HG03571 (cell line): ENCODE measurements around the gene HCK.

Experiments used
- ATAC-seq: cut with Tn5 transposase; IDR thresholded peaks from one replicate; pipeline ENCODE4 v1.9.1; 2021; ENCODE audit not compliant: unreplicated experiment

The HCK gene

DNA sequence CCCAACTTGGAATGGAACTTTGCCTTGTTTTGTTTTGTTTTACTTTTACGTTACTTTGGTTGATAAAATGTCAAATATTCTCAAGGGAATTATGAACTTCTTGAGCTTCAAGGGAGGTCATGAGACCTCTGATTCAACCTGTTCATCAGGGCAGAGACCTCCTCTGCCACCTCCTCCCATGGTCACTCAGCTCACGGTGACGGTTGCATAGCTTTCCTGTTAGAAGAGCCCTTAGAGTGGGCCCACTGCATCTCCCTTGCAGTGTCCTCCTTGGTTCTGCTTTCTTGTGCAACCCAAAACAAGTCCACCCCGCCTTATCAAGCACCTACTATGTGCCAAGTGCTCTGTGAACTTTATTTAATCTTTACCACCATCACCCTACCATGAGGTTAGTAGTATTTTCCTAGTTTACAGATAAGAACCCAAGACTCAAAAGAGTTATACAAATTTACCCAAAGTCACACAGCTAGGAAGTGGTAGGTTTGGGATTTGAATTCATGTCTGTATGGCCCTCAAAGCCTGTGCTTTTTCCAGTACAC is 72.9 kb downstream of the HCK start:
- no peak for ATAC-seq

DNA sequence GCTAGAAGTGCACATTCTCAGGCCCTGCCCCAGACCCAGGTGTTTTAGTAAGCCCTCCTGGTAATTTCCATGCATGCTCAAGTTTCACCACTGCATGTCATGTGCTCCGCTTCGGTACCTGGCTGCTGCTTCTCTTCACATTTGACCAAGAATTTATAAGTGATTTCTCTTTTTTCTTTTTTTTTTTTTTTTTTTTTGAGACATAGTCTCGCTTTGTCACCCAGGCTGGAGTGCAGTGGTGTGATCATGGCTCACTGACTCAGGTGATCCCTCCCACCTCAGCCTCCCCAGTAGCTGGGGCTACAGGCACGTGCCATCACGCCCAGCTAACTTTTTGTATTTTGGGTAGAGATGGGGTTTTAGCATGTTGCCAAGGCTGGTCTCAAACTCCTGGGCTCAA is 73.5 kb downstream of the HCK start:
- ATAC-seq: no peak

DNA sequence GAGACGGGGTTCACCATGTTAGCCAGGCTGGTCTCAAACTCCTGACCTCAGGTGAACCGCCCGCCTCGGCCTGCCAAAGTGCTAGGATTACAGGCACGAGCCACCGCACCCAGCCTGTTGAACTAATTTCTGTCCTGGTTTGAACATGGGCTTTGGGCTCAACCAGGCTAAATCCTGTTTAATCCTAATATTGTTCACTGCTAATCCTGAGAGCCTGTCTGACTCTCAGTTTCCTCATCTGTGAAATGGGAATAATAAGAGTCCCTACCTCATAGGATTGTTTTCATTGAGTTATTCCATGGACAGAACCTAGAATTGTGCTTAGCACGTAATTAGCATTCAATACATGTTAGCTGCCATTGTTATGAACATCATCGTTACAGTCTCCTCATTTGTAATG is 74.9 kb downstream of the HCK start:
- no peak for ATAC-seq

DNA sequence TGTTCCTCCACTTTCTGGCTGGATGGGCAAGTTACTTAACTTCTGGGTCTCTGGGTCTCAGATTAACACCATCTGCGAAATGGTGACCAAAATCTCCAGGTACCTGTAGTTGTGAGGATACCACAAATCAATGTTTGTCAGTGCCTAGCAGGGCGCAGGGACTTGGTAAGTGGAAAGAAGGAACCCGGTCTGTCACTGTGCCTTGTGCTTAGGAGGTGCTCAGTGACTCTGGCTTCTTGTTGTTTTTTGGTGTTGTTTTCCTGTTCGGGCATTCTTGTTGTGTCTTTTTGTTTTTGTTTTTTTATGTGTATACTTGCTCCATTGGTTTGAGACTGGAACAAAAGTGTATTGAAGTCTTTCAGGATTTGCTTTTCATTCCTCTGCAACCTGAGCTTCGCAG is 75.3 kb downstream of the HCK start:
- no peak for ATAC-seq

DNA sequence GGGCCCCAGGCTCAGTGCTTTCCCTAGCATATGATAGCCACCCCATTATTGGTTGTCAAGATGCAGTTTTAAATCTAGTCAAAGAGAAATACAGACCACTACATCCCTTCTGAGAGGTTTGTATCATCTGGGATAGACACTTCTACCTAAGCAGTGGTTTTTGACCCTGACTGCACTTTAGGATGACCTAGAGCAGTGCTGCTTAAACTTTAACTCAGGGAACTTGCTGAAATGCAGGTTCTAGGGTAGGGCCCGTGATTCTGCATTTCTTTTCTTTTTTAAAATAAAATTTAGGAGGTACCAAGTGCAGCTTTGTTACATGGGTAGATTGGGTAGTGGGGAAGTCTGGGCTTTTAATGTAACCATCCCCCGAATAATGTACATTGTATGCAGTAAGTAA is 76.1 kb downstream of the HCK start:
- ATAC-seq: no peak

DNA sequence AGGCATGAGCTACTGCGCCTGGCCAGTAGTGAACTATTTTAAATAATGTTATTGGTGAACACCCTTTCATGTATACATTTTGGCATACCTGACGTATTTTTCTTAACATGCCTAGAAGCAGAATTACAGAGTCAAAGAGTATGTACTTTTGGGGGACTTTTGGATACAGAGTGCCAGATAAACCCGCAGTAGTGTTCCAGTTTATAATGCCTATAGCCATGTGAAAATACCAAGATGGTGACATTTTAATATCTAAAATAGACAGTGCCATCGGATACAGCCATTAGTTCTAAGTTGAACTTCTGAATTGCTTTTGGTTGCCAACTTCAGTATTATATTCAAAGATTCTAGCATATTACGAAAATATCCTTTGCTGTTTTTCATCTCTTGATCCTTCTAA is 77.8 kb downstream of the HCK start:
- ATAC-seq: no peak

DNA sequence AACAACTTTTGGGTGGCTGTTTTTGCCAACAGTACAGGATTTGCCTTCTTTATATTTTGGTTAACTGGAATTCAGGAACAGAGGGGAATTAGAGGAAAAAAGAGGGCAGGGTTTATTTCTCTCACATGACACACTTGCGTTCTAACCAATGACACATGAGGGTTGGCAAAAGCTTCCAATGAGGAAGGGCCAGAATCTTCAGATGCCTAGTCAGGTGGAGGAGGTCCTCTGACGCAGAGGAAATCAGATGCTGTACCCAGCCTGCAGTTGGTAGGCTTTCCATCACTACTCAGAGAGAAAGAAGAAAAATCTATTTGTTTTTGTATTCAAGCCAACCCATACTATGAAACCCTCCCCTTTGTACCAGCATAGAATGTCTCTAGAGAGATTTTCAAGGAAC is 78.3 kb downstream of the HCK start:
- ATAC-seq: no peak

DNA sequence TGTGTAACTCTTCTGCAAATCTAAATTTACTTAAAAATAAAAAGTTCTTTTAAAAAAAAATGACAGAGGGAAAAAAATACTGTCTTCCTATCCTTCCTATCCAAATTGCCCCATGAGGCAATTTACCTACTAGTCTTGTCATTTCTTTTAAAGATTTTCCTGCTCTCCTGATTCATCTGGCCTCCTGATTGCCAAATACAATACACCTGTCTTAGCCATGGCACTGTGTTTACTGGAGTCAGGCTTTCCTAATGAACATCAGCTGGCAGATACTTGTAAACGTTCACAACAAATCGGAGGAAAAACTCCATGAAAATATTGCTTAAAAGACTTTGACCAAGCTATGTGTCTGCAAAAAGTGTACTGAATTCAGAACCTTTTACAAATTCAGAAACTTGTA is 78.9 kb downstream of the HCK start:
- ATAC-seq: no peak

DNA sequence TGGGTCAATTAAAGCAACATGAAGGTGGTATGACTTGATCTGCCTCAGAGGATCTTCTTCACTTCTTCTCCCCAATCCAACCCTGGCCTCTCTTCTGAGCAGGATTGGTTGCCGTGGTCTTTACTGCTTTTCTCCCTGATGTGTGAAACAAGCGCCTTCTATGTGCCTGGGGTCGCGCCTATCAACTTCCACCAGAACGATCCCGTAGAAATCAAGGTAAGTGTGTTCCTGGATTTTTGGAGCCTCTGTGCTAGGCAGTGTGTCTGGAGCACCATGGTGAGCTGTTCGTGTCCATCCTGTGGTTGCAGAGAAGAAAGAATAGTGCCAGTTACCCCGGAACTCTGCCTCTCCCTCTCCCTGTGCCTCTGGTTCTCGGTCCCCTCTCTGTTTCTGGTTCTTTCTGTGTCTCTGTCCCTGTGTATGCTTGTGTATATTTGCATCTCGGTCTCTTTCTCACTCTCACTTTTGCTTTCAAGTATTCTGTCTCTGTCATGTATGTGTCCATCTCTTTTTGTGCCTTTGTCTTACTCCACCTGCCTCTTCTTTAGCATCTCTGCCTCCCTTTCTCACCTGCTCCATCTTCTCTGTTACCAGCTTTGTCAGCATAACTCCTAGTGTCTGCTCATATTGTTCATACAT is 81.0 kb downstream of the HCK start:
- ATAC-seq: peak; percentile 66

DNA sequence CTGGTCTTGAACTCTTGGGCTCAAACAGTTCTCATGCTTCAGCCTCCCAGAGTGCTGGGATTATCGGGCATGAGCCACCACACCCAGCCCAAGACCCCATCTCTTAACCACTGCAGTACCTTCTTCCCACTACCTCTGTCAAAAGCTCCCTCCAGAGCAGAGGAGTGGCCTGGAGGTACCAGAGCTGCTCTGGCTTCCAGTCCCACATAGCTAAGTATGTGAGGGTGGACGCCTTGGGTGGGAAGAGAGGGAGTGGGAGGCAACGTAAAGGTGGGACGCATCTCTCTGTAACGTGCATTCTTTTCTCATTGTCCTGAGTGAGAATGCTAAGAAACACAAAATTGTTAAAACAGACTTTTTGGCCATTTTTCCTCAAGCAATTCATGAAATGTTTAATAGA is 82.0 kb downstream of the HCK start:
- ATAC-seq: no peak

DNA sequence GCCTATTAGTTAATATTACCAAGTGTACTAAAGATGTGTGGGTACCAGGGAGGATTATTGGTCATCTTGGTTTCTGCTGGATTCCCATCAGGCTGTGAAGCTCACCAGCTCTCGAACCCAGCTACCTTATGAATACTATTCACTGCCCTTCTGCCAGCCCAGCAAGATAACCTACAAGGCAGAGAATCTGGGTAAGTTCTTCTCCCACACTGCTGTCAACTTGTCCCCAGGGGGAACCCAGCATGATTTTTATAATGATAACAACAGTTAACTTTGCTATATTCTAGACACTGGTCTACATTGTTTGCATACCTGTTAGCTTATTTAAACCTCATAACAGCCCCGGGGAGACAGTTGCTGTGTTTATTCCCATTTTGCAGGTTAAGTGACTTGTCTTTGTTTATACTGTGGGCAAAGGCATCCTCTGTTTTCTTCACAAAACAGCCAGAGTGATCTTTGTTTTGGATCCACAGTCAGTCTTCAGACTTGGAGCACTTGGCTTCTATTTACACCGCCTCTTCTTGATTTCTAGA is 84.0 kb downstream of the HCK start:
- ATAC-seq: no peak

DNA sequence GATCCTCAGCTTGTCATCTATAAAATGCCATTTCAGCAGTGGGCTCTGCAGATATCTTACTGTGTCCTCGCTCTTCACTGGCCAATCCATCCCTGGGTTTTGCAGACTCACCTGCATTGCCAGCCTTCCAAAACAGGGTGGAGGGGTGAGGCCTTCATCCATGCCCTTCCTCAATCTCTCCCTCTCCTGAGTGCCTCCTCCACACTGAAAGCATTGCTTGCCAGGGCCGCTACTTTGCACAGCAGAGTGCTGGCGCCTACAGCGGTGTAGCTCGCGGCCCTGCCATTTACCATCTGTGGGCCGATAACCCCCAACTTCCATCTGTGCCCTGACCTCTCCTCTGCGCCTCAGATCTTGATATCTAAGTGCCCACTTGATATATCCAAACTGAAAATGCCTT is 86.9 kb downstream of the HCK start:
- ATAC-seq: no peak

DNA sequence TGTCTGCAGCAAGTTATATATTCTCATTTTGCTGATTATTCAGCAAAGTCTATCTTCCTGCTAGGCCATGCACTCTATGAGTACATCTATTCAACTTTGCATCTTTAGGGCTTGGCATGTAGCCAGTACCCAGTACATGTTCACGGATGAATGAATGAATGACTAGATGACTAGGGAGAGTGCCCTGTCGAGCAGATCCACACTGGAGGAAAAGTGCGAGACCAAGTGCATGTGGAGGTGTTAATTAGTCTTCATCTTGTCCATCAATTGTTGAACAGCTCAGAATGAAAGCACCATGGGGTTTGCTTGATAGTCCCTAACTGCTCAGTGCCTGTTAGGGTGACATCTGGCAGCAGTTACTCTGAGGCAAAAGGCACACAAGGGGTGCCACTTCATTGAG is 87.9 kb downstream of the HCK start:
- ATAC-seq: no peak

DNA sequence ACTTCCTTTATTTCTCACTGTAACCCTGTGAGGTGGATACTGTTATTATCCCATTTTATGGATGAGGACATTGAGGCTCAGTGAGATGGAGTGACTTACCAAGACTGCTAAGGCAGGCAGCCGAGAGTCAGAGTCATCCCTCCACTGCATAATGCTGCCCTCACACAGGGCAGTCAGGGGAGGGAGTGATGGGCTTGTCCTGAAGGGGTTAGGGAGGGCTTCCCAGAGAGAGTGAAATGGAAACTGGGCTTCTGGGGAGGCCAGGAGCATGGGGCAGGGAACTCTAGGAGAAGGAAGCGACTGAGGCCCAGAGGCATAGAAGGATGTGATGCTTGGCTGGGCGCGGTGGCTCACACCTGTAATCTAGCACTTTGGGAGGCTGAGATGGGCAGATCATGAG is 88.6 kb downstream of the HCK start:
- no peak for ATAC-seq

DNA sequence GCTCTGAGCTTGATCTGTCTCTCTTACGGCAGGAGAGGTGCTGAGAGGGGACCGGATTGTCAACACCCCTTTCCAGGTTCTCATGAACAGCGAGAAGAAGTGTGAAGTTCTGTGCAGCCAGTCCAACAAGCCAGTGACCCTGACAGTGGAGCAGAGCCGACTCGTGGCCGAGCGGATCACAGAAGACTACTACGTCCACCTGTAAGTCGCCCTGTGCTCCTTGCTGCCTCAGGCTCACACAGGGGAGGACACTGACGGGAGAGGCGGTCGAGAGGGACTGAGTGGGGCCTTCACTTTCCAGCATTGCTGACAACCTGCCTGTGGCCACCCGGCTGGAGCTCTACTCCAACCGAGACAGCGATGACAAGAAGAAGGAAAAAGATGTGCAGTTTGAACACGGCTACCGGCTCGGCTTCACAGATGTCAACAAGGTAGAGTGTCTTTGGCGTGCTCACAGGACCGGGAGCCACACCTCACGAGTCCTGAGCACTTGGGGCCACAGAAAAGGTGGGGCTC is 89.5 kb downstream of the HCK start:
- ATAC-seq: no peak

DNA sequence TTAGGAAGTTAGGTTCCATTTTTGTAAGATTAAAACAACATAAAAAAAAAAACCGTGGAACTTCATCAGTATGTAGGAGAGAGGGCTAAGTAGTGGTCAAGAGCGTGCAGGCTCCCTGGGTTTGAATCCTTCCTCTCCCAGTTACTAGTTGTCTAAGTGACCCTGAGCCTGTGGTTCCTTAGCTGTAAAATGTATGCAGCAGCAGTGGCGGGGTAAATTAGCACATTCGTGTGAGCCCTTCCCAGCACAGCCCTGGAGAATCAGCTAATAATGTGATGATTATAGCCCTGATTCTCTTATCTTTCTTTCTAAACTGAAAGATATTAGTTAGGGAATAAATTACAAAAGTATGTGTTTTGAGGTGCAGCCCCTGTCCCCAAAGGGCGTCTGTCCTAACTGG is 90.0 kb downstream of the HCK start:
- no peak for ATAC-seq

DNA sequence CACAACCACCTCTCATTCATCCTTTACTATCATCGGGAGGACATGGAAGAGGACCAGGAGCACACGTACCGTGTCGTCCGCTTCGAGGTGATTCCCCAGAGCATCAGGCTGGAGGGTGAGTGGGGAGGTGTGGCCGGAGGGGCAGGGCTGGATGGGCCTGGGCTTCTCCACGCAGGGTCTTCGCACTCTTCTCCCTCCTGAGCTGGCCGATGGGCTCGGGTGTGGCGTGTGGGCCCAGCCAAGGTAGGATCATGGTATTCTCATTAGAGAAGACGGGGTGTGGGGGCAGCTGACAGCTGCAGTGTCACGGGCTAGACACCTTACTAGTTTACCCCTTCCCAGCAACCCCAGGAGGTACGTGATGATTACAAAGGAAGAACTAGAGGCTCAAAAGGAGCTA is 90.9 kb downstream of the HCK start:
- ATAC-seq: no peak

DNA sequence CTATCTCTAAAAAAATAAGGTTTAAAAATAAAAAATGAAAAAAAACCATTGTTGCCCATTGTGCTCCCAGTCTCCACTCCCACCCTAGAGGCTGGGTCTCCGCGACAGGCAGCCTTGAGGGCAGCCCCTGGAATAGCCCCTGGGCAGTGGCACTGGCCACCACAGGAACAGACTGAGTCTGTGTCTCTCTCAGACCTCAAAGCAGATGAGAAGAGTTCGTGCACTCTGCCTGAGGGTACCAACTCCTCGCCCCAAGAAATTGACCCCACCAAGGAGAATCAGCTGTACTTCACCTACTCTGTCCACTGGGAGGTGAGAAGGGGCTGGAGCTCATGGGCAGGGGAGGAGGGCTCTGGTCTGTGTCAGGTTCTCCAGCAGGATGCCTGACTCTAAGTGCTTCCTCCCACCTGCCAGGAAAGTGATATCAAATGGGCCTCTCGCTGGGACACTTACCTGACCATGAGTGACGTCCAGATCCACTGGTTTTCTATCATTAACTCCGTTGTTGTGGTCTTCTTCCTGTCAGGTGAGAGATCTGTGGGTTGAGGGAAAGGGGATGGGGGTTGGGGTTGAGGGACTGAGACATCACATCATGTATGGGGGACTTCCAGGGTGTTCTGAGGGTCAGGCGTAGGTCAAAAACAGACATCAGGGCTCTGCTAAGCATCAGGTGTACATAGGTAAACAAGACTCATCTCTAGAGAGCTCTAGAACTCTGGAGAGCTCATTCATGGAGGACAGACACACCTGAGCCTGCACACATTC is 93.0 kb downstream of the HCK start:
- ATAC-seq: no peak

DNA sequence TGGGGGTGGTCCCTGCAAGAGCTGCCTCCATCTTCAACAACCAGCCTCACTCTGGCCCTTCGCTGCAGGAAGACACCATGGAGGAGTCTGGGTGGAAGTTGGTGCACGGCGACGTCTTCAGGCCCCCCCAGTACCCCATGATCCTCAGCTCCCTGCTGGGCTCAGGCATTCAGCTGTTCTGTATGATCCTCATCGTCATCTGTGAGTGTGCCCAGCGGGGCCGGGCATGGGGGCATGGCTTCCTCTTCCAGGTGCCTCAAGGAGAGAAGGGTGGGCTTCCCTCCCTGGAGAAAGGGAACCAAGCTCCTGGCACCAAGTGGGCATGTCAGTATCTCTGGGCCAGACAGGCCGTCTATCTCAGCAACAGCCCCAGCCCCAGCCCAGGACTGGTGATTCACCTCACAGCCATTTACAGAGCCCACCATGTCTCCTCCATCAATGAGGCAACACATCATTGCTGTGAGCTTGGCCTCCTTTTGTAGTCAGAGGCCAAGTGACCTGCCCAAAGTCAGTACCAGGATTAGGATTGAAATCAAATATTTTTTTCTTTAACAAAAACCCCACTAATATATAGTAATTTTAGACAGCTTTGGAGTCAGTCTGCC is 97.6 kb downstream of the HCK start:
- ATAC-seq: no peak

DNA sequence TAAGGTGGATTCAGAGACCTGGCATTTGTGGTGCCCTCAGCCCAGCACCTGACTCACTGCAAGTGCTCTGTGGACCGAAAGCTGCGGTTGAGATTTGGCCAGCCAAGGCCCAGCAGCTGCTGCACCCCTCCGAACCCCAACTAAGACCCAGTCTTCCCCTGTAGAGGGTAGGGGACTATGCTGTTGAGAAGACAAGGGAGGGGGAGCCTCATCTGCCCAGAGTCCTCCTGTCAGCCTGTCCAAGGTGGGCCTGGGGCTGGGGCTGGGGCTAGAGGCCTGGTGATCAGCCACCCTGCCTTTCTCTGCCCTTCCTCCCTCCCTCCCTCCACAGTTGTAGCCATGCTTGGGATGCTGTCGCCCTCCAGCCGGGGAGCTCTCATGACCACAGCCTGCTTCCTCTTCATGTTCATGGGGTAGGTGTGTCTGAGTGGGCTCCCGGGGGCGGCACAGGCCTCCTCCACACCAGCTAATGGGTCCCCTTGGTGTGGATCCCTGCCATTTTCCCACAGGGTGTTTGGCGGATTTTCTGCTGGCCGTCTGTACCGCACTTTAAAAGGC is 98.3 kb downstream of the HCK start:
- no peak for ATAC-seq
